ELR (cell line): ENCODE results near the gene MLLT3.
"Not testable (repeated sequence)": the region's sequence is repeated elsewhere in the genome, so short reads cannot be mapped to it uniquely, and the experiment has no call there.

Experiments
- DNase-seq: peaks from one replicate; pipeline ENCODE4 v3.0.0-alpha.2; 2015; ENCODE audit warnings: low read depth

Gene MLLT3

GRCh38 chr9:20622330-20623020 is at the start of gene MLLT3:
MLLT3 (minus strand) TSS chr9:20622499.
- DNase-seq = peak; percentile 95

GRCh38 chr9:20671635-20672034 is 49.3 kb upstream of the MLLT3 start:
- no peak for DNase-seq

DNA sequence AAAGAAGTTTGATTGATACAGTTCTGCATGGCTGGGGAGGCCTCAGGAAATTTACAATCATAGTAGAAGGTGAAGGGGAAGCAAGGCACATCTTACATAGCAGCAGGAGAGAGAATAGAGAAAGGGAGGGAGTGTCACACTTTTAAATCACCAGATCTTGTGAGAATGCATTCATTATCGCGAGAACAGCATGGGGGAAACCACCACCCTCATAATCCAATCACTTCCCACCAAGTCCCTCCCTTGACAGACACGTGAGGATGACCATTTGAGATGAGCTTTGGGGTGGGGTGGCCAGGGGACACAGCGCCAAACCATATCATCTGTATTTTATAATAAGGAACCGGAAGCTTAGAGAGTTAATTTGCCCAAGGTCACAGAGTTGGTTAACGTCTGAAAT is 48.1 kb upstream of the MLLT3 start:
- DNase-seq = no peak

DNA sequence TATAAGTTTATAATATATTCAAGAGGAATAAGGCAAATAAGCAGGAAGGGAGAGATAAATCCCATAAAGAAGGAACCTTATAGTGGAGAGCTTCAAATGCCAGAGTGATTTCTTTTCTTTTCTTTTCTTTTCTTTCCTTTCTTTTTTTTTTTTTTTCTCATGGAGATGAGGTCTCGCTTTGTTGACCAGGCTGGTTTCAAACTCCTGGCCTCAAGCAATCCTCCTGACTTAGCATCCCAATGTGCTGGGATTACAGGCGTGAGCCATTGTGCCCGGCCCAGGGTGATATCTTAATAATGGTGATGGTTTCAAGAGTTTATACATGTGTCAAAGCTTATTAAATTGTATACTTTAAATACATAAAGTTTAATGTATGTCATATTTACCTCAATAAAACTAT is 42.2 kb upstream of the MLLT3 start:
- no peak for DNase-seq

- no peak for DNase-seq
Observed at GRCh38 chr9:20663133-20663532, 40.8 kb upstream of the MLLT3 start.

- no peak for DNase-seq
Observed at GRCh38 chr9:20662156-20662555, 39.9 kb upstream of the MLLT3 start.

- DNase-seq = no peak
Observed at GRCh38 chr9:20659474-20659967, 37.2 kb upstream of the MLLT3 start.

GRCh38 chr9:20658677-20659473 is 36.6 kb upstream of the MLLT3 start:
- no peak for DNase-seq

GRCh38 chr9:20658246-20658667 is 36.0 kb upstream of the MLLT3 start:
- DNase-seq = not testable (repeated sequence)

GRCh38 chr9:20651939-20652338 is 29.6 kb upstream of the MLLT3 start:
- DNase-seq = no peak

DNA sequence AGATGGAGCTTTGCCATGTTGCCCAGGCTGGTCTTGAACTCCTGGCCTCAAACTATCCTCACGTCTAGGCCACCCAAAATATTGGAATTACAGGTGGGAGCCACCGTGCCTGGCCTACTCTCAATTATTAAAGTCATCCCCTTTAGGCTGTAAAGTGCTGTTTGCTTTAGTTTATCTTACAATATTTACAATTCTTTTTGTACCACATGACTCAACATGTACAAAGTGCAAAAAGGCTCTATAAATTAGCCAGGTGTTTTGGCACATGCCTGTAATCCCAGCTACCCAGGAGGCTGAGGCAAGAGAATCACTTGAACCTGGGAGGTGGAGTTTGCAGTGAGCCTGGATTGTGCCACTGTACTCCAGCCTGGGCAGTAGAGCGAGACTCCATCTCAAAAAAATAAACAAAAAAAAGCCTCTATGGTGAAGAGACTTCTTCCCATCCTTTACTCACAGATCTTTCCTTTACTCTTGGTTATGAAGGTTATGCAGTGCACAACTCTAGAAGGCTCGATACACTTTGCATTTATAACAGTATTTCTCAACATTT is 28.5 kb upstream of the MLLT3 start:
- DNase-seq = no peak

DNA sequence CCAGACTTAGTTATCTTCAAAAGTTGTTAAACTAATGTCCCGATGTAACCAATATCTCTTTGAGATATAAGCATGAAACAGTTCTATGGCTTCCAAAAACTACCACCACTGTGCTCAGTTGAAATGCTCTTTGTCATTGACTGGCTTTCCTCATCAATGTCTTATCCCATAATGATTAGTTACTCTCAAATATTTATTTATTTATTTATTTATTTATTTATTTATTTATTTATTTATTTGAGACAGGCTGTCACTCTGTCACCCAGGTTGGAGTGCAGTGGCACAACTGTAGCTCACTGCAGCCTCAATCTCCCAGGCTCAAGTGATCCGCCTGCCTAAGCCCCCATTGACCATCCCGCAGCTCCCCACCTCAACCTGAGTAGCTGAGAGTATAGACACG is 28.0 kb upstream of the MLLT3 start:
- no peak for DNase-seq

- DNase-seq = peak; percentile 14
Observed at GRCh38 chr9:20649381-20649780, 27.1 kb upstream of the MLLT3 start.

- no peak for DNase-seq
Observed at GRCh38 chr9:20646656-20647055, 24.4 kb upstream of the MLLT3 start.

- no peak for DNase-seq
Observed at GRCh38 chr9:20643660-20644059, 21.4 kb upstream of the MLLT3 start.

DNA sequence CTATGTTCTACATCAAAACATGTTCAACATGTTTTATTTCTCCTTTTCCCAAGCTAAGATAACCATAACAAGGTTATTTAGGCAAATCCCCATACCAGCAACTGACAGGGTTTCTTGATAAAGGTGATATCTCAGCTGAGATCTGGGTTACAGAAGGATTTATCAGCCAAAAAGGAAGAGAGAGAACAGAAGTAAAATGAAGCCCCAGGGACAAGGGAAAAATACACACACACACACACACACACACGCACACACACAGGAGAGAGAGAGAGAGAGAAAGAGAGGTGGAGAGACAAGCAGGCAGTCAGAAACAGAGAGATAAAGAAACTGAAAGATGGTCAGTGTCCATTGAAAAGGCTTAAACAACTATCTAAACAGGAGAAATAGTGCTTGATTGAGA is 19.7 kb upstream of the MLLT3 start:
- DNase-seq = no peak

- peak; percentile 56 for DNase-seq
Observed at GRCh38 chr9:20640331-20641187, 18.3 kb upstream of the MLLT3 start.

DNA sequence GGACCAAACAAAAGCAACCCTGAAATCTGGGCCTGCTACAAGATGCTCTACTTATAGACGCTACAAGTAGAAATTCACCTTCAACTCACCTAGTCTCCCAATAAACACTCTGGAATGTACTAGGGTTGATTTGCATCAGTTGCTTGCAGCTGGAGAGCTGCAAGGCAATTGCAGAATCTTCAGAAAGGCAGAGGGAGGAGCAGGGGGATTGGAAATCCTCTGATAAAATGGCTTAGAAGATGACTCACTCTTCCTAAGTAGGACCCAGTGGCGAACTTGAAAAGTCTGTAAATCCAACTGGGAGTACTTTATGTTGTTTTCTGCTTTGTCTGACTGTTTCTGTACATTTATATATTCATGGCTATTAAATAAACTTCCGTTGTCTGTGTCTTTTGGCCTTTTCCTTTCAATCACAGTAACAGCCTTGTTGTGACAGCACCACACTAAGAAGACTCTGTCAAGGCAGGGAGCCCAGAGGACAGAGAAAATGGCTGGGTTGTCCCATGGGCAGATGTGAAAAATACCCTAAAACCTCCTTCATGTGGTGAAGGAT is 14.7 kb upstream of the MLLT3 start:
- DNase-seq = peak; percentile 14

DNA sequence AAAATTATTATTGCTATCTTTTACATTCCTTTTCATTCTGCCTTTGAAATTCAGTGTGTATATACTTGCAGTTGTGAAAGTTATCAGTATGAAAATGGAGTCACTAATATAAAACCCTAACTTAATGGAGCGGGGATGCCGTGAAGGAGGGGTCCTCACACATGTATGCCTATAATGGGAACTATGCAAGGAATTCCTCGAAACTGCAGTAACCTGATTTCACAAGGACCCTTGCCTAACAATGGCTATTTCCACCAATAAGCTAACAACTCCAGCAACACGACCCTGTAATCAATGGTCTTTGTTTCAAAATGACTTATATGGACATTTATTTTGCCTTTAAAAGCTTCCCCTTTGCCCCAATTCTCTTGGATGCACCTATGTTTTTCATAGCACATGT is 12.6 kb upstream of the MLLT3 start:
- no peak for DNase-seq

- DNase-seq = no peak
Observed at GRCh38 chr9:20632705-20633104, 10.4 kb upstream of the MLLT3 start.

DNA sequence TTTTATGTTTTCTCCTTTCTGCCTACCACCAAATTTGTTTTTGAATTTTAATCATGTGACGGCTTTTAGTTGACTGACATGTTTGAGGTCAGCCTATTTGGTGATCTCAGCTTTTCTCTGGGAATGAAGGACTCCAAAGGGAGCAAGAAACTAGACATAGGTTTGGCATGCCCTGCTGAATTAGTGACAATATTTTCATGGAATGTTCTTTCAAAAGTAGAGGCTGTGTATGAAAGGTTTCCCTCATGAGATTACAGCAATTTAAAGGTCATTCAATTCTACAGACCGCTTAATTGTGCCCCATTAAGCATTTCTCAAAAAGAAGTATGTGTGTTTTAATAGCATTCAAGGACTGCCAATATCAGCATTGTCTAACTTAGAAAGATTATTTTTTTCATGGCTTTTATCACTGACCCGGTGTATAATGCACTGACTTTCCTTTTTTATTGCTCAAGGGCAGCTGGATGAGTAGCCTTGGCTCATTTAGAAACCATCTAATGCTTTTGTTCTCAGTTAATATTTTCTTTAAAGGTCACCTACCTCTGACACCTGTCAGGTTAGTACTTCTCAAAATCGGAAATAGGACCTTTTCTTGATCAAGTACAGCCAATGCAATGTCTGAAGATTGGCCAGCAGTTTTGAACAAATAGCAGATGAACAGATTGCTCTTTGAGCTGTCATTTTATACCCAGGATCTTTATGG is 8.1 kb upstream of the MLLT3 start:
- no peak for DNase-seq
